ENCODE measurements around the gene LRP1B.
"Not testable (repeated sequence)": the region's sequence is repeated elsewhere in the genome, so short reads cannot be mapped to it uniquely, and the experiment has no call there.

Gene LRP1B

DNA sequence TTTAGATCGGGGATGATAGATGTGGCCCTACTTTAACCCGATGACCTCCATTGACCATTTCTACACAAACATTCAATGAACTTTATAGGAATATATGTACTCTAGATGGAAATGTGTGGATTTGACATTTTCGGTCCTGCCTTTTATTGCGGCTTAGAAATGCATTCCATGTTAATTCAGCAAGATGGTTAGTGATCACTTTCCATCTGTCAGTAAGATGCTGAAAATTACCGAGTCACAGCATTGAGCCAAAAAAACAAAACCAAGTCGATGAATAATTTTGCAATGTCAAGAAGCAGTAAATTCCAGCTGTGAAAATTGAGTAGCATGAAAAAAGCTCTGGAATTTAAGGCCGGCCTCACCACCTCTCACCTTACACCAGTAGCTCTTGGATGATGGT is 1708.1 kb downstream of the LRP1B start:
- no peaks in the 10 kb centered on the region; the same call in 1 of the 2 replicates for H3K9me2 ChIP-seq (replicated peaks; ENCODE audit: control insufficient read depth, low read length)
- no peak overlapping the region for H3K27ac ChIP-seq (ENCODE audit: low read depth, low read length)
- H4K20me1 ChIP-seq (ENCODE audit: control insufficient read depth, insufficient read depth, low read depth, low read length): no peaks in the 10 kb centered on the region
- H3K27me3 ChIP-seq (ENCODE audit: control insufficient read depth, low read length): no peaks in the 10 kb centered on the region
- H3K79me2 ChIP-seq (ENCODE audit: control insufficient read depth, low read length): no peaks in the 10 kb centered on the region
- no peaks in the 10 kb centered on the region for H3K4me1 ChIP-seq (ENCODE audit: control insufficient read depth, low read length)
- H3K36me3 ChIP-seq (ENCODE audit: control insufficient read depth, low read length): no peaks in the 10 kb centered on the region
- no peaks in the 10 kb centered on the region for H3F3A ChIP-seq (ENCODE audit: control insufficient read depth, insufficient read depth)
- H3K4me3 ChIP-seq (ENCODE audit: low read length): no peak overlapping the region
- no peaks in the 10 kb centered on the region for H3K9me3 ChIP-seq (ENCODE audit: control insufficient read depth, insufficient read depth, low read length)
- no peak overlapping the region for H3K4me2 ChIP-seq (ENCODE audit: low read length)
- no peak for TF ChIP-seq EZH2phosphoT487 (IDR thresholded peaks at IDR 0.05; ENCODE audit: borderline replicate concordance, low read length)
- TF ChIP-seq, protein P1, sequence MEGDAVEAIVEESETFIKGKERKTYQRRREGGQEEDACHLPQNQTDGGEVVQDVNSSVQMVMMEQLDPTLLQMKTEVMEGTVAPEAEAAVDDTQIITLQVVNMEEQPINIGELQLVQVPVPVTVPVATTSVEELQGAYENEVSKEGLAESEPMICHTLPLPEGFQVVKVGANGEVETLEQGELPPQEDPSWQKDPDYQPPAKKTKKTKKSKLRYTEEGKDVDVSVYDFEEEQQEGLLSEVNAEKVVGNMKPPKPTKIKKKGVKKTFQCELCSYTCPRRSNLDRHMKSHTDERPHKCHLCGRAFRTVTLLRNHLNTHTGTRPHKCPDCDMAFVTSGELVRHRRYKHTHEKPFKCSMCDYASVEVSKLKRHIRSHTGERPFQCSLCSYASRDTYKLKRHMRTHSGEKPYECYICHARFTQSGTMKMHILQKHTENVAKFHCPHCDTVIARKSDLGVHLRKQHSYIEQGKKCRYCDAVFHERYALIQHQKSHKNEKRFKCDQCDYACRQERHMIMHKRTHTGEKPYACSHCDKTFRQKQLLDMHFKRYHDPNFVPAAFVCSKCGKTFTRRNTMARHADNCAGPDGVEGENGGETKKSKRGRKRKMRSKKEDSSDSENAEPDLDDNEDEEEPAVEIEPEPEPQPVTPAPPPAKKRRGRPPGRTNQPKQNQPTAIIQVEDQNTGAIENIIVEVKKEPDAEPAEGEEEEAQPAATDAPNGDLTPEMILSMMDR (IDR thresholded peaks at IDR 0.05; ENCODE audit: low read depth, low read length, poor library complexity, severe bottlenecking): no peak

DNA sequence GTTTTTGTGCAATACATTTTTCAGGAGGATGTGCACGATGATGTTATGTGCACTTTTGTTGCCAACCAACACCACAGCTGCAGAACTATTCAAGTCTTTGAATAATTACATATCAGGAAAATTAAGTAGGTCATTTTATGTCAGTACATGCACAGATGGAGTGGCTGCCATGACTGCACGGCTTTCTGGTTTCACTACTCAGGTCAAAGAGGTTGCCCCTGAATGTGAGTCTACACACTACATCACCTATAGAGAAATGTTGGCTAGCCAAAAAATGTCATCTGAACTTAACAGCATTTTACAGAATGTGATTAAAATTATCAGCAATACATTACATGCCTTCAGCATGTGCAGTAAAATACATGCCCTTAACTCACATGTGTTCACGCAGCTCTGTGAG is 1713.3 kb downstream of the LRP1B start:
- H3K4me1 ChIP-seq (ENCODE audit: control insufficient read depth, low read length): no peaks in the 10 kb centered on the region
- no peaks in the 10 kb centered on the region for H3F3A ChIP-seq (ENCODE audit: control insufficient read depth, insufficient read depth)
- TF ChIP-seq, protein P1 (IDR thresholded peaks at IDR 0.05; ENCODE audit: low read depth, low read length, poor library complexity, severe bottlenecking): no peak
- no peak for TF ChIP-seq EZH2phosphoT487 (IDR thresholded peaks at IDR 0.05; ENCODE audit: borderline replicate concordance, low read length)
- no peaks in the 10 kb centered on the region for H3K36me3 ChIP-seq (ENCODE audit: control insufficient read depth, low read length)
- no peak overlapping the region for H3K4me2 ChIP-seq (ENCODE audit: low read length)
- H3K9me3 ChIP-seq (ENCODE audit: control insufficient read depth, insufficient read depth, low read length): no peaks in the 10 kb centered on the region; the same call in 1 of the 2 replicates
- no peak overlapping the region for H3K4me3 ChIP-seq (ENCODE audit: low read length)
- H3K9me2 ChIP-seq (replicated peaks; ENCODE audit: control insufficient read depth, low read length): no peaks in the 10 kb centered on the region
- no peaks in the 10 kb centered on the region for H4K20me1 ChIP-seq (ENCODE audit: control insufficient read depth, insufficient read depth, low read depth, low read length)
- no peaks in the 10 kb centered on the region for H3K79me2 ChIP-seq (ENCODE audit: control insufficient read depth, low read length)
- no peaks in the 10 kb centered on the region for H3K27me3 ChIP-seq (ENCODE audit: control insufficient read depth, low read length)
- no peak overlapping the region for H3K27ac ChIP-seq (ENCODE audit: low read depth, low read length)

DNA sequence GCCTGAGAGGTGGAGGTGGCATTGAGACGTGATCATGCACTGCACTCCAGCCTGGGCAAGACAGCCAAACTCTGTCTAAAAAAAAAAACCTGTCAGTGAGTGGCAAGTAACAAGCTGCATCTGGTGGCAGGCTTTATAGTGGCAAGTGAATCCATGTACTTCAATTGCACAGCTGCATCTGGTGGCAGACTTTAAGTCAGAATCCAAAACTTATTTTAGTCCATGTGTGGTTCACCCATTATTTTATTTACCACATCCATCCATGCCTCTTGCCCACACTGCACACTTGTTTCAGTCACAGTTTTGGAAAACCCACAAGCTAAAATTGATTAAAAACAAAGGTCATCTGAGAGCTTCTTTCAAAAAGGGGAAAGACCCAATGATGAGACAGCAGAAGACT is 1714.2 kb downstream of the LRP1B start:
- Histone ChIP-seq H3K79me2 (ENCODE audit: control insufficient read depth, low read length) (no peaks in the 10 kb centered on the region), H3K9me3 (ENCODE audit: control insufficient read depth, insufficient read depth, low read length) (no peaks in the 10 kb centered on the region; the same call in 1 of the 2 replicates), H3K27me3 (ENCODE audit: control insufficient read depth, low read length) (no peaks in the 10 kb centered on the region), H3F3A (ENCODE audit: control insufficient read depth, insufficient read depth) (no peaks in the 10 kb centered on the region), H3K4me2 (ENCODE audit: low read length) (no peak overlapping the region), H3K9me2 (replicated peaks; ENCODE audit: control insufficient read depth, low read length) (no peaks in the 10 kb centered on the region), H3K27ac (ENCODE audit: low read depth, low read length) (no peak overlapping the region), H3K4me3 (ENCODE audit: low read length) (no peak overlapping the region), H3K36me3 (ENCODE audit: control insufficient read depth, low read length) (no peaks in the 10 kb centered on the region), H4K20me1 (ENCODE audit: control insufficient read depth, insufficient read depth, low read depth, low read length) (no peaks in the 10 kb centered on the region), H3K4me1 (ENCODE audit: control insufficient read depth, low read length) (no peaks in the 10 kb centered on the region)
- no peak for TF ChIP-seq EZH2phosphoT487 (IDR thresholded peaks at IDR 0.05; ENCODE audit: borderline replicate concordance, low read length)
- TF ChIP-seq, protein P1 (IDR thresholded peaks at IDR 0.05; ENCODE audit: low read depth, low read length, poor library complexity, severe bottlenecking): no peak

DNA sequence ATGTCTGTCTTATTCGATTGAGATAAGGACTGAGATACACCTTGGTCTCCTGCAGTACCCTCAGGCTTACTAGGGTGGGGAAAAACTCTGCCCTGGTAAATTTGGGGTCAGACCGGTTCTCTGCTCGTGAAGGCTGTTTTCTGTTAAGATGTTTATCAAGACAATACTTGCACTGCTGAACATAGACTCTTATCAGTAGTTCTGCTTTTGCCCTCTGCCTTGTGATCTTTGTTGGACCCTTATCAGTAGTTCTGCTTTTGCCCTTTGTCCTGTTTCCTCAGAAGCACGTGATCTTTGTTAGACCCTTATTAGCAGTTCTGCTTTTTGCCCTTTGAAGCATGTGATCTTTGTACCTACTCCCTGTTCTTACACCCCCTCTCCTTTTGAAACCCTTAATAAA is 1715.8 kb downstream of the LRP1B start:
- not testable (repeated sequence) for H3K79me2 ChIP-seq (ENCODE audit: control insufficient read depth, low read length); H3K4me3 ChIP-seq (ENCODE audit: low read length); H3K27me3 ChIP-seq (ENCODE audit: control insufficient read depth, low read length); H3K4me1 ChIP-seq (ENCODE audit: control insufficient read depth, low read length); H3K9me2 ChIP-seq (replicated peaks; ENCODE audit: control insufficient read depth, low read length); H4K20me1 ChIP-seq (ENCODE audit: control insufficient read depth, insufficient read depth, low read depth, low read length); H3K27ac ChIP-seq (ENCODE audit: low read depth, low read length); H3K9me3 ChIP-seq (ENCODE audit: control insufficient read depth, insufficient read depth, low read length); H3F3A ChIP-seq (ENCODE audit: control insufficient read depth, insufficient read depth); H3K4me2 ChIP-seq (ENCODE audit: low read length); H3K36me3 ChIP-seq (ENCODE audit: control insufficient read depth, low read length)
